ENCODE measurements around the gene WDR35.
"Not testable (repeated sequence)": the region's sequence is repeated elsewhere in the genome, so short reads cannot be mapped to it uniquely, and the experiment has no call there.

Gene WDR35

GRCh38 chr2:19893520-19894133, 96.3 kb downstream of the WDR35 start:
- DNase-seq: no peak

- DNase-seq: not testable (repeated sequence)
Observed at GRCh38 chr2:19891971-19892370, 97.9 kb downstream of the WDR35 start.

- no peak for DNase-seq
Observed at GRCh38 chr2:19890104-19890503, 99.8 kb downstream of the WDR35 start.

- no peak for DNase-seq
Observed at GRCh38 chr2:19888831-19889230, 101.1 kb downstream of the WDR35 start.

- no peak for DNase-seq
Observed at GRCh38 chr2:19887510-19887909, 102.4 kb downstream of the WDR35 start.

- no peak for DNase-seq
Observed at GRCh38 chr2:19886261-19886660, 103.6 kb downstream of the WDR35 start.

- DNase-seq: no peak
Observed at GRCh38 chr2:19885791-19886190, 104.1 kb downstream of the WDR35 start.

GRCh38 chr2:19883971-19884720, 105.8 kb downstream of the WDR35 start:
- DNase-seq: no peak

GRCh38 chr2:19883486-19883885, 106.4 kb downstream of the WDR35 start:
- DNase-seq: no peak

- no peak for DNase-seq
Observed at GRCh38 chr2:19882286-19882685, 107.6 kb downstream of the WDR35 start.

GRCh38 chr2:19881908-19882265, 108.0 kb downstream of the WDR35 start:
- no peak for DNase-seq

GRCh38 chr2:19881221-19881907, 108.5 kb downstream of the WDR35 start:
- DNase-seq: no peak

- not testable (repeated sequence) for DNase-seq
Observed at GRCh38 chr2:19880191-19880590, 109.7 kb downstream of the WDR35 start.

GRCh38 chr2:19879120-19879519, 110.8 kb downstream of the WDR35 start:
- no peak for DNase-seq

GRCh38 chr2:19878268-19879046, 111.4 kb downstream of the WDR35 start:
- no peak for DNase-seq

GRCh38 chr2:19876751-19877150, 113.2 kb downstream of the WDR35 start:
- DNase-seq: no peak

- no peak for DNase-seq
Observed at GRCh38 chr2:19875280-19875679, 114.6 kb downstream of the WDR35 start.

- no peak for DNase-seq
Observed at GRCh38 chr2:19874726-19875125, 115.2 kb downstream of the WDR35 start.

- no peak for DNase-seq
Observed at GRCh38 chr2:19873014-19873413, 116.9 kb downstream of the WDR35 start.

- DNase-seq: no peak
Observed at GRCh38 chr2:19872302-19872701, 117.6 kb downstream of the WDR35 start.

GRCh38 chr2:19871836-19872235, 118.1 kb downstream of the WDR35 start:
- no peak for DNase-seq

- no peak for DNase-seq
Observed at GRCh38 chr2:19870792-19871191, 119.1 kb downstream of the WDR35 start.

All from RPMI8226 (cell line).